ENCODE data around the gene RAP1A. TPM values are rescaled to one million over a fixed set of nuclear protein-coding genes. Genes with fewer than 3 reads are reported as not detected.

The RAP1A gene
- total and polyA plus RNA-seq, 2 donors (not counting 3 experiments of a cell fraction or from before 2014, with no cell fraction given) = 17.8 to 56.4 TPM

GRCh38 chr1:111672331-111672730 lies 52.7 kb downstream of the RAP1A start:
- no TSS peak for BruUV-seq (replicated peaks)
- ChIA-PET CTCF (interaction anchor here (0.6 kb wide), 1 partner anchor 17 kb away, joined by 4 read pairs; no protein-coding TSS in a partner anchor), POLR2A (no interaction called here)
- dilution Hi-C loops (cut with MboI; ENCODE audit: extremely low pct_ligation_motif_present, low sequenced_read_pairs) = no loop called here
- peaks cover 26% of the 10 kb centered on the region for H3K79me2 ChIP-seq (ENCODE audit: control insufficient read depth, insufficient read depth, low read length)
- H3K27ac ChIP-seq (ENCODE audit: insufficient read depth, low read depth, low read length) = no peak overlapping the region
- H3K4me1 ChIP-seq (ENCODE audit: control insufficient read depth, extremely low read depth, insufficient read depth, low read length) = no peaks in the 10 kb centered on the region
- H3K9ac ChIP-seq (replicated peaks; ENCODE audit: extremely low read depth, insufficient read depth, low read length) = no peak overlapping the region
- TF ChIP-seq POLR2AphosphoS5 (IDR thresholded peaks at IDR 0.05; ENCODE audit: insufficient read depth, low read depth, low read length) = no peak
- no peak for TF ChIP-seq FOS (IDR thresholded peaks at IDR 0.05; ENCODE audit: borderline replicate concordance, insufficient read depth, low read length)
- no peaks in the 10 kb centered on the region for H3K36me3 ChIP-seq (ENCODE audit: control insufficient read depth in 2 of 2, extremely low read depth in 1 of 2, insufficient read depth in 2 of 2, low read length in 2 of 2)
- DNase-seq (ENCODE audit: low read depth, low spot score) (no peak), FAIRE-seq (no peak)
- H3K4me3 ChIP-seq (replicated peaks in 1 of 3; ENCODE audit: insufficient read depth in 1 of 3, low read depth in 1 of 3, low read length in 3 of 3) = no peak overlapping the region
- no peak overlapping the region for H2AFZ ChIP-seq (ENCODE audit: low read depth, low read length)
- H3K27me3 ChIP-seq (ENCODE audit: control insufficient read depth in 2 of 2, insufficient read depth in 2 of 2, low read length in 2 of 2) = no peaks in the 10 kb centered on the region
- intact Hi-C loops (cut with micrococcal nuclease) = no loop called here
- no peak overlapping the region for H3K4me2 ChIP-seq (ENCODE audit: insufficient read depth, low read length)
- H4K20me1 ChIP-seq (replicated peaks; ENCODE audit: control insufficient read depth, extremely low read depth, insufficient read depth, low read length) = no peaks in the 10 kb centered on the region
- H3K9me3 ChIP-seq (replicated peaks; ENCODE audit: control insufficient read depth, insufficient read depth, low read length) = no peaks in the 10 kb centered on the region
- H3K9me1 ChIP-seq (replicated peaks; ENCODE audit: control insufficient read depth, extremely low read depth, insufficient read depth, low read length) = no peaks in the 10 kb centered on the region

GRCh38 chr1:111677604-111678003 lies 58.0 kb downstream of the RAP1A start:
- Histone ChIP-seq H3K36me3 (ENCODE audit: control insufficient read depth in 2 of 2, extremely low read depth in 1 of 2, insufficient read depth in 2 of 2, low read length in 2 of 2) (no peaks in the 10 kb centered on the region), H3K4me3 (replicated peaks in 1 of 3; ENCODE audit: insufficient read depth in 1 of 3, low read depth in 1 of 3, low read length in 3 of 3) (no peak overlapping the region), H3K9ac (replicated peaks; ENCODE audit: extremely low read depth, insufficient read depth, low read length) (no peak overlapping the region), H3K4me2 (ENCODE audit: insufficient read depth, low read length) (no peak overlapping the region), H3K4me1 (ENCODE audit: control insufficient read depth, extremely low read depth, insufficient read depth, low read length) (no peaks in the 10 kb centered on the region), H3K27ac (ENCODE audit: insufficient read depth, low read depth, low read length) (no peak overlapping the region), H3K9me1 (replicated peaks; ENCODE audit: control insufficient read depth, extremely low read depth, insufficient read depth, low read length) (no peaks in the 10 kb centered on the region), H3K9me3 (replicated peaks; ENCODE audit: control insufficient read depth, insufficient read depth, low read length) (no peaks in the 10 kb centered on the region), H4K20me1 (replicated peaks; ENCODE audit: control insufficient read depth, extremely low read depth, insufficient read depth, low read length) (no peaks in the 10 kb centered on the region), H2AFZ (ENCODE audit: low read depth, low read length) (no peak overlapping the region), H3K27me3 (ENCODE audit: control insufficient read depth in 2 of 2, insufficient read depth in 2 of 2, low read length in 2 of 2) (no peaks in the 10 kb centered on the region), H3K79me2 (ENCODE audit: control insufficient read depth, insufficient read depth, low read length) (peaks cover 21% of the 10 kb centered on the region)
- DNase-seq (ENCODE audit: low read depth, low spot score) = no peak
- CTCF ChIA-PET = interaction anchor here (1.0 kb wide), 2 partner anchors 13 to 92 kb away, joined by 3 read pairs; no protein-coding TSS in a partner anchor
- FAIRE-seq = no peak
- no peak for TF ChIP-seq JUN (IDR thresholded peaks at IDR 0.05; ENCODE audit: borderline replicate concordance, insufficient read depth, insufficient read length, low read depth)
- no peak for TF ChIP-seq EZH2 (IDR thresholded peaks at IDR 0.05; ENCODE audit: borderline replicate concordance, low read depth, low read length, severe bottlenecking)
- no peak for TF ChIP-seq GATA2 (IDR thresholded peaks at IDR 0.05; ENCODE audit: insufficient read depth, insufficient read length, low read depth, low read length)
- TF ChIP-seq POLR2AphosphoS5 (IDR thresholded peaks at IDR 0.05; ENCODE audit: insufficient read depth, low read depth, low read length) = no peak
- TF ChIP-seq POLR2A (IDR thresholded peaks at IDR 0.05; ENCODE audit: low read depth, low read length) = no peak
- no peak for TF ChIP-seq MYC (IDR thresholded peaks at IDR 0.05; ENCODE audit: low read depth, low read length)
- TF ChIP-seq MAX (IDR thresholded peaks at IDR 0.05; ENCODE audit: insufficient read depth, insufficient read length) = no peak
- intact Hi-C loops (cut with micrococcal nuclease) (no loop called here), dilution Hi-C loops (cut with MboI; ENCODE audit: extremely low pct_ligation_motif_present, low sequenced_read_pairs) (no loop called here)
- POLR2A ChIA-PET = no interaction called here
- no TSS peak for BruUV-seq (replicated peaks)
